A549 (cell line): ENCODE results near the gene ARHGAP18.

ENCODE experiments used
- ATOH8 ChIP-seq: fragments of 250-450 bp; sonication (Bioruptor Pico); IDR thresholded peaks from 2 replicates; pipeline ENCODE4 v1.5.0; 2020; ENCODE audit warnings: low read depth, mild to moderate bottlenecking, moderate library complexity
- CTCF ChIP-seq: fragments of >200 bp; sonication (Bioruptor Twin); formaldehyde crosslinking; IDR thresholded peaks from 3 replicates; pipeline ENCODE4 v1.5.1; 2016
- ELK1 ChIP-seq: fragments of 150-350 bp; IDR thresholded peaks from 2 replicates; pipeline ENCODE4 v1.6.1; 2014; ENCODE audit warnings: low read depth, mild to moderate bottlenecking, low read length
- ESRRA ChIP-seq: fragments of 150-350 bp; IDR thresholded peaks from 2 replicates; pipeline ENCODE4 v1.6.1; 2014; ENCODE audit warnings: mild to moderate bottlenecking, low read length, borderline replicate concordance
- KDM5A ChIP-seq: fragments of 200-600 bp; sonication (generic); IDR thresholded peaks from 2 replicates; pipeline ENCODE4 v1.6.1; 2016; ENCODE audit warnings: antibody characterized with exemption, mild to moderate bottlenecking
- MAX ChIP-seq: IDR thresholded peaks from 2 replicates; pipeline ENCODE4 v1.6.1; 2012
- MYC ChIP-seq: IDR thresholded peaks from 2 replicates; pipeline ENCODE4 v1.6.1; 2012; ENCODE audit warnings: mild to moderate bottlenecking, inconsistent platforms, low read length, improper control_type of control experiment, borderline replicate concordance
- POLR2A ChIP-seq: IDR thresholded peaks from 2 replicates; pipeline ENCODE4 v1.6.1; 2012; ENCODE audit warnings: mild to moderate bottlenecking, low read length
- RARB ChIP-seq: fragments of 250-450 bp; sonication (Bioruptor Pico); IDR thresholded peaks from 2 replicates; pipeline ENCODE4 v1.8.0; 2021; ENCODE audit warnings: mild to moderate bottlenecking, moderate library complexity
- RFX5 ChIP-seq: fragments of 450-650 bp; IDR thresholded peaks from 2 replicates; pipeline ENCODE4 v1.7.1; 2014; ENCODE audit warnings: antibody characterized with exemption, mild to moderate bottlenecking, moderate library complexity
- SMC3 ChIP-seq: fragments of >200 bp; sonication (Bioruptor Twin); formaldehyde crosslinking; IDR thresholded peaks from 3 replicates; pipeline ENCODE4 v1.6.1; 2018; ENCODE audit warnings: inconsistent platforms
- ZFP36 ChIP-seq: fragments of 450-650 bp; IDR thresholded peaks from 2 replicates; pipeline ENCODE4 v1.6.1; 2014; ENCODE audit warnings: borderline replicate concordance; ENCODE audit not compliant: partially characterized antibody

GRCh38 chr6:129590408-129591022 lies 119.5 kb downstream of the ARHGAP18 start:
- TF ChIP-seq RFX5 (no peak), ESRRA (no peak), ATOH8 (CRISPR knock-in tag) (no peak), CTCF (no peak), MAX (no peak), SMC3 (no peak), RARB (no peak), ELK1 (no peak), POLR2A (no peak), KDM5A (no peak), ZFP36 (no peak), MYC (no peak)
